ENCODE data around the gene KCNIP3.
"Not testable (repeated sequence)": the region's sequence is repeated elsewhere in the genome, so short reads cannot be mapped to it uniquely, and the experiment has no call there.

KCNIP3 gene

DNA sequence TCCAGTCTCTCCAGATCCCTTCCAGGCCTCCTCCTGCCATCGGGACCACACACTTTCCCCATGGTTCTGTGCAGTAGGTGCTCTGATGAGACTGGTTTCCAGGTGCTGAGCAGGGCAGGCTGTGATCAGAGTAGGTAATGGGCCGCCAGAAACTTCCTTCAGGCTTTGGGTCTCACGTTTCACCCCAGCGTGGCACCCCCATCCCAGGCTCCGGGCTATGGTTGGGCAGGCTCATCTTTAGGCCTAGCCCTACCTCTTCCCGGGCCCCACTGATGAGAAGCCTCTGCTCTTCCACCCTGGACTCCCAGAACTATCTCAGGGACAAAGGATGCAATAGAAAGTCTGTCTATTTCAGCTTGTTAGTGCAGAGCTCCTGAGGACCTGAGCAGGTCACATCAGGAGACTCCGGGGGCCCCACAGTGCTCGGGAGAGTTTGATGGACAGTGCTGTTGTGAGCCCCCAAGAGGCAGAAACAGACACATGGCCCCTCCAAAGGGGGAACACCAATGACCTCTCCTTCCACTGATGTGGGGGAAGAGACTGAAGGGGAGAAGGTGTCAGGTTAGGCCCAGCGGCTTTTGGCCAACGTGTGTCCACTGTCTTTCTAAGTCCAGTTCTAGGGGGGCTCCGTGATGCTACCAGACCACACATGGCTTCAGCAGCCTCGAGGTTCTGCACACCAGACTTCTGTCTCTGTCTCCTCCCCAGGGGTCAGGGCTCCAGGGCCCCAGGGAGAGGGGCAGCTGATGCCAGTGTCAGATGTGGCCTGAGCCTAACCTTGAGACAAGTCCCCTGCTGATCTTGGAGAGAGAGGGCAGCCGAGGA is 28.7 kb upstream of the KCNIP3 start:
- no peak overlapping the region for H3K27ac ChIP-seq (ENCODE audit: low read depth, low read length, severe bottlenecking)
- no peak overlapping the region for H3K4me3 ChIP-seq (ENCODE audit: extremely low read depth, insufficient read depth, low read length, poor library complexity, severe bottlenecking)
- no peaks in the 10 kb centered on the region for H3K36me3 ChIP-seq (ENCODE audit: control insufficient read depth, insufficient read depth, low read length)
- H3K4me1 ChIP-seq (ENCODE audit: control insufficient read depth, insufficient read depth, low read length, poor library complexity, severe bottlenecking): no peaks in the 10 kb centered on the region
- no peaks in the 10 kb centered on the region for H3K9me3 ChIP-seq (ENCODE audit: control insufficient read depth, low read length)
- WGBS, 2 experiments (ENCODE audit: insufficient coverage in 2 of 2): 82 to 87% methylated on average over 5 to 11 of the region's 13 CpGs

DNA sequence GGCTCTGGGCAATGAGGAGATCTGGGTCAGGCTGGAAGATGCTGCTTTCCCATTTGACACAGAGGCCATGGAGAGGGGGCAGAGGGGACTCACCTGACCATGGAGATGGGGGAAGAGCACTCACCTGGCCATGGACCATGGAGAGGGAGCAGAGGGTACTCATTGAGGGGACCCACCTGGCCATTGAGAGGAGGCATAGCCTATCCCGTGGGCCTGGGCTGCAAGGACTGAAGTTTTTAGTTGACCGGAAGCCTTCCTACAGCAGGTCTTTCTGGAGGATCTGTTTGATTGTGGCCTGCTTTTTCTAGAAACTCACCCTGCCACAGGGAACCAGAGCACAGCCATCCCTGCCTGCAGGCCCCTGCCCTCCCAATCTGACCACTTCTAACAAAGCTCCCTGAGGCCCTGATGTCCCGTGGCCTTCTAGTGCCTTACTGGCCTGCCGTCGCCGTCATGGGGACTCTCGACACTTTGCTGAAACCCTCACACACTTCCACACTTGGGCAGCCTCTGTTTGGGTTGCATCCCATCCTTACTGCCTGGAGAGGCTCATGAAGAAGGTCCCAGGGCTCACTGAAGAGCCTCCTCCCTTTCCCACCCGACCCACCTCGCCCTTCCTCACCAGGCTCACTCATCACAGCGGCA is 28.0 kb upstream of the KCNIP3 start:
- Histone ChIP-seq H3K27ac (ENCODE audit: low read depth, low read length, severe bottlenecking) (no peak overlapping the region), H3K4me3 (ENCODE audit: extremely low read depth, insufficient read depth, low read length, poor library complexity, severe bottlenecking) (no peak overlapping the region), H3K9me3 (ENCODE audit: control insufficient read depth, low read length) (no peaks in the 10 kb centered on the region), H3K36me3 (ENCODE audit: control insufficient read depth, insufficient read depth, low read length) (no peaks in the 10 kb centered on the region), H3K4me1 (ENCODE audit: control insufficient read depth, insufficient read depth, low read length, poor library complexity, severe bottlenecking) (no peaks in the 10 kb centered on the region)
- WGBS, 2 experiments (ENCODE audit: insufficient coverage in 2 of 2): 89 to 91% methylated on average over 7 of the region's 10 CpGs

DNA sequence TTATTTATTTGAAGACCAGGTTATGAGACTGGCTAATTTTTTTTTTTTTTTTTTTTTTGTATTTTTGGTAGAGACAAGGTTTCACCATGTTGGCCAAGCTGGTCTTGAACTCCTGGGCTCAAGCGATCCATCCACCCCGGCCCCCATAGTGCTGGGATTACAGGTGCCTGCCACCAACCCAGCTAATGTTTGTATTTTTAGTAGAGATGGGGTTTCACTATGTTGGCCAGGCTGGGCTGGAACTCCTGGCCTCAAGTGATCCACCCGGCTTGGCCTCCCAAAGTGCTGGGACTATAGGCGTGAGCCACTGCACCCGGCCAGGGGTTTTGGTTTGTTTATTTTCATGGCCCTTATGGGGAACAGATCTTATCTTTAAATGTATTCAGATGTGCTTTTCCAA is 27.4 kb upstream of the KCNIP3 start:
- H3K36me3 ChIP-seq (ENCODE audit: control insufficient read depth, insufficient read depth, low read length): not testable (repeated sequence)

DNA sequence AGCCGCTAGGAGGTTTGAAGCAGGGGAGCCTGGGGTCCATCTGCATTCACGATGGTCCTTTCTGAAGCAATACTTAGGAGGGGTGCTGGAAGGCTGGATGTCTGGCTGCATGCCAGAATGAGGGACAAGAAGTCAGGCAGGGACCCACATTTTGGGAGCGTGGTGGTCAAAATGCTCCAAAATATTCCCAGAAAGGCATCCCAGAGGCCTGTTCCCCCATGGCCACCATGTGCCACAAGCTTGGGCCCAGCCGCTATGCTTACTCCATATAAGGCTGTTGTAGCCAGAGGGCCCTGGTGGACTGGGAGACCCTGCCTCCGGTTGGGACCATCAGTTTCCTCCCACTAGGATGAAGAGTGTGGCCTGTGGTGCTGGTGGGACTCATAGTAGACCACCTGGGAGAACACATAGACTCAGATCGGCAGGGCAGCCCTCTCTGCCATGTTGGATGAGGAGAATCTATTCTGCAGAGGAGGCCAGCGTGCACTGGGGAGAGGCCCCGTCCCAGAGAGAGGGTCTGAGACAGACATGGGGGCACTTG is 26.5 kb upstream of the KCNIP3 start:
- no peaks in the 10 kb centered on the region for H3K4me1 ChIP-seq (ENCODE audit: control insufficient read depth, insufficient read depth, low read length, poor library complexity, severe bottlenecking)
- H3K4me3 ChIP-seq (ENCODE audit: extremely low read depth, insufficient read depth, low read length, poor library complexity, severe bottlenecking): no peak overlapping the region
- H3K9me3 ChIP-seq (ENCODE audit: control insufficient read depth, low read length): no peaks in the 10 kb centered on the region
- H3K27ac ChIP-seq (ENCODE audit: low read depth, low read length, severe bottlenecking): no peak overlapping the region
- no peaks in the 10 kb centered on the region for H3K36me3 ChIP-seq (ENCODE audit: control insufficient read depth, insufficient read depth, low read length)
- 87 to 93% methylated on average over 7 to 8 of the region's 8 CpGs for WGBS, 2 experiments (ENCODE audit: insufficient coverage in 2 of 2)

More for the DNA sequence above, 27.4 kb upstream of the KCNIP3 start:
- H3K27ac ChIP-seq (ENCODE audit: low read depth, low read length, severe bottlenecking); H3K4me1 ChIP-seq (ENCODE audit: control insufficient read depth, insufficient read depth, low read length, poor library complexity, severe bottlenecking); H3K4me3 ChIP-seq (ENCODE audit: extremely low read depth, insufficient read depth, low read length, poor library complexity, severe bottlenecking); H3K9me3 ChIP-seq (ENCODE audit: control insufficient read depth, low read length): not testable (repeated sequence)
- 80 to 85% methylated on average over 2 to 5 of the region's 5 CpGs for WGBS, 2 experiments (ENCODE audit: insufficient coverage in 2 of 2)

DNA sequence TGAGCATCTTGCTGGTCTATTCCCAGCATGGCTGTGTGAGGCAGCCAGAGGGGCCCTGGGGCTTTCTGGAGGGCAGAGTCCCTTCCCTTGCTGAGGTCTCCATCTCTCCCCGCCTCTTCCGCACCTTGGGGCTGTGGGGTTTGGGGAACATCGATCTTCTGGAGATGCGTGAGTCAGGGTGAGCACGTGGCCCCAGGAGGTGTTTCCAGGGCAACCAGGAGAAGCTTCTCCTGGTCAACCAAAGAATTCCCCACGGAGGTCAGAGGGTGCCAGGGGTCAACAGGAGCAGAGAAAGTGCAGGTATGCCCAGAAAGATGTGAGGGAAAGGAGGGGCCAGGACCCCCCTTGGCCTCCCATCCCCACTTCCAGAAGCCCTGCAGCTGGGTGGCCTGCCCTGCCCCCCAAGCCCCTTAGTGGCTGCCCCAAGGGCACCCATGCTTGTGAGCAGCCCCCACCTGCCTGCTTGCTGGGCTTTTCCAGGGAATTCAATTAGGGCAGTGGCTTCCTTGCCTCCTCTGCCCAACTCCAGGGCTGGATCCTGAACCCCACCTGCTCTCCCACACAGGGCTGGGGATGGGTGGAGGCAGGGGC is 25.7 kb upstream of the KCNIP3 start:
- Histone ChIP-seq H3K4me3 (ENCODE audit: extremely low read depth, insufficient read depth, low read length, poor library complexity, severe bottlenecking) (no peak overlapping the region), H3K9me3 (ENCODE audit: control insufficient read depth, low read length) (no peaks in the 10 kb centered on the region), H3K4me1 (ENCODE audit: control insufficient read depth, insufficient read depth, low read length, poor library complexity, severe bottlenecking) (no peaks in the 10 kb centered on the region), H3K36me3 (ENCODE audit: control insufficient read depth, insufficient read depth, low read length) (no peaks in the 10 kb centered on the region), H3K27ac (ENCODE audit: low read depth, low read length, severe bottlenecking) (no peak overlapping the region)
- WGBS, 2 experiments (ENCODE audit: insufficient coverage in 2 of 2): 67 to 90% methylated on average over 3 to 4 of the region's 6 CpGs

DNA sequence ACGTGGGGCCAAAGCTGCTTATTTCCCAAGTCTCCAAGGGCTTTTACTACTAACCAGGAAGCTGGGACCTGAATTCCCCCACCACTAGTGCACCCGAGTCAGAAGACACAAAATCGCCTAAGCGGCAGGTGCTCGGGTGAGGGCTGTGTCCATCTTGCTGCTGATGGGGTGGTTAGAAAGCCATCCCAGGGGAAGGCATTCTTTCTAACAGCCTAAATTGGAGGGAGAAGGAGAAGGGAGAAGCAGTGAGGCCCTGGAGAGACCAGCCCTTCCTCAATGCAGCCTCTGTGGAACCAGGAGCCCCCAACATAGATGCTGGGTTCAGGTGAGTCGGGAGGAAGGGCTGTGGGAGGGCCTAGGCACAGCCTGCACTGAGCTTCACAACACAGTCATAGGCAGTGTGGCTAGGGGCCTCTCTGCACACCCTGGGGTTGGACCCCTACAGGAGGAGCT is 24.8 kb upstream of the KCNIP3 start:
- no peaks in the 10 kb centered on the region for H3K9me3 ChIP-seq (ENCODE audit: control insufficient read depth, low read length)
- WGBS, 2 experiments (ENCODE audit: insufficient coverage in 2 of 2): 85 to 88% methylated on average over 1 to 2 of the region's 6 CpGs
- H3K27ac ChIP-seq (ENCODE audit: low read depth, low read length, severe bottlenecking): no peak overlapping the region
- H3K36me3 ChIP-seq (ENCODE audit: control insufficient read depth, insufficient read depth, low read length): no peaks in the 10 kb centered on the region
- no peak overlapping the region for H3K4me3 ChIP-seq (ENCODE audit: extremely low read depth, insufficient read depth, low read length, poor library complexity, severe bottlenecking)
- H3K4me1 ChIP-seq (ENCODE audit: control insufficient read depth, insufficient read depth, low read length, poor library complexity, severe bottlenecking): no peaks in the 10 kb centered on the region

DNA sequence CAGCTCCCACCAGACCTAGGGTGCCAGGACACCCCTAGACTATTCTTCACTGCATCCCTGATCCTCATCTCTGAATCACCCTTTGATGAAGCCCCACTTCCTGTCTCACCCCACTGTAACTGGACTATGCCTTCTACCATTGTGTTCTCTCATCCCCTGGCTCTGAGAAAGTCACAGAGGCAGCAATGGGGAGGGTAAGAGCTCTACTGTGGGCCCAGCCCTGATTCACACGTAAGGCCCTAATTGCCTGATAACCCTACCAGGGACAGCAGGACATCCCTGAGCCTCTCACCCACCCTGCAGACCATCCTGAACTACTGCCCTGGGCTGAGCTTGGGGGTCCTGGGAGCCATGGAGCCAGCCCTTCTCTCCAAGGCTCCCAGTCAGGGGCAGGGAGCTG is 24.4 kb upstream of the KCNIP3 start:
- no peak overlapping the region for H3K27ac ChIP-seq (ENCODE audit: low read depth, low read length, severe bottlenecking)
- WGBS, 2 experiments (ENCODE audit: insufficient coverage in 2 of 2): 83% methylated on average over 1 of the region's 1 CpG; no CpG with 5 or more reads in 1 of the 2 experiments
- H3K4me1 ChIP-seq (ENCODE audit: control insufficient read depth, insufficient read depth, low read length, poor library complexity, severe bottlenecking): no peaks in the 10 kb centered on the region
- no peak overlapping the region for H3K4me3 ChIP-seq (ENCODE audit: extremely low read depth, insufficient read depth, low read length, poor library complexity, severe bottlenecking)
- H3K36me3 ChIP-seq (ENCODE audit: control insufficient read depth, insufficient read depth, low read length): no peaks in the 10 kb centered on the region
- H3K9me3 ChIP-seq (ENCODE audit: control insufficient read depth, low read length): no peaks in the 10 kb centered on the region

DNA sequence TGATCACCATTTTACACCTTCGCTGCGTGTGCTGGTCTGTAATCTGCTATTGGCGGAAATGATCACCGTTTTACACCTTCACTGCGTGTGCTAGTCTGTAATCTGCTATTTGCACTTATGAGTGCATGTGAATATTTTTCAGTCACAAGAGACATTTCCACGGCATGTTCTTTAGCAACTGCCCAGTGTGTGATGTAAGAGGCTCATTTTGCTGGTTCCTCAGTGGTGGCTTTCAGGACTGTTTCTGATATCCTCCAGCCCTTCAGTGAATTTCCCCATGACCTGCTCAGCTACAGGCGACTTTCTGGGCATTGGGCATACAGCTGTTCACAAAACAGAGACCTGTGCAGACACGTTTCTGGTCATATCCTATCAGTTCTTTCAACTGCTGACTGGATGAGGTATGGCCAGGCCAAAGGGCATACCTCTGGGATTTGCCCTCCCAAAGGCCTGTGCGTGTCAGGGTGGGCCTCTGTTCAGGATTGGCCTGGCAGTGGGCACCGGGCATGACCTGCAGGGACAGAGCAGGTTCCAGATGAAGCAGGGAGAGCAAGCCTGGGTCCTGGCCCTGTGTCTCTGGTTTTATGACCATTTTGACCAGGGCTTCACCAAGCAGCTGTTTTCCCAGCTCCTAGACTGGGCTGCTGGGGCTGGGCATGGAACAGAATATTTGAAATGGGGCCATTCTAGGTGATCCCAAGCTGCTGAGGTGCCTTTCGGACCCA is 23.4 kb upstream of the KCNIP3 start:
- H3K9me3 ChIP-seq (ENCODE audit: control insufficient read depth, low read length): no peaks in the 10 kb centered on the region
- H3K4me1 ChIP-seq (ENCODE audit: control insufficient read depth, insufficient read depth, low read length, poor library complexity, severe bottlenecking): no peaks in the 10 kb centered on the region
- no peak overlapping the region for H3K4me3 ChIP-seq (ENCODE audit: extremely low read depth, insufficient read depth, low read length, poor library complexity, severe bottlenecking)
- no peak overlapping the region for H3K27ac ChIP-seq (ENCODE audit: low read depth, low read length, severe bottlenecking)
- H3K36me3 ChIP-seq (ENCODE audit: control insufficient read depth, insufficient read depth, low read length): no peaks in the 10 kb centered on the region
- WGBS, 2 experiments (ENCODE audit: insufficient coverage in 2 of 2): 89 to 90% methylated on average over 9 to 11 of the region's 11 CpGs

DNA sequence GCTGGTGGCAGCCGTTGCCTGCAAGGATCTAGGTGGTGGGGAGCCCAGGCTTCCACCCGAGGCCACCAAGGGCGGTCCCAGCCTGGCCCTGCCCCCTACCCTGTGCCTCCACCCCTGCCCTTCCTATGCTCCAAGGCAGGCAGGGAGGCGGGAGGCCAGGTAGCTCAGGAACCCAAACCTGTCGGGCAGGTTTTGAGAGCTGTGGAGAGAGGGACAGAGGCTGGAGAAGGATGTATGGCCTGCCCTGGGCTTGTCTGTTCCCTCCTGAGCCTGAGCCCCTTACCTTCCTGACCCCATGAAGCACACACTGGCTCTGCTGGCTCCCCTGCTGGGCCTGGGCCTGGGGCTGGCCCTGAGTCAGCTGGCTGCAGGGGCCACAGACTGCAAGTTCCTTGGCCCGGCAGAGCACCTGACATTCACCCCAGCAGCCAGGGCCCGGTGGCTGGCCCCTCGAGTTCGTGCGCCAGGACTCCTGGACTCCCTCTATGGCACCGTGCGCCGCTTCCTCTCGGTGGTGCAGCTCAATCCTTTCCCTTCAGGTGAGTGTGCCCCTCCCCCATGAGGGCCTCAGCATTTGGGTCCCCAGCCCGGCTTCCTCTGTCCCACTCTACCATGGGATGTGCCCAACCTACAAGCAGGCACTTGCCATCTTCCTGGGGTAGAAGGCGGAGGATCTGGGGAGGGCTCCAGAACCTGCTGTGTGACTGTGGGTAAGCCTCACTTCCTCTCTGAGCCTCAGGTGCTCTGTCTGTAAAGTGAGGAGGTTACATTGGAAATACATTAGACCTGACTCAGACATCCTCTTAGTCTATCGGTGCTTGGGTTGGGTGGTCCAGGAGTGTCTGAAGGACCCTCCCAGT is 22.6 kb upstream of the KCNIP3 start, which contains the start of gene PROM2:
TSS of gene PROM2 (plus strand) at position 159 of the 860 bp plus-strand sequence. CDS start at position 296, 137 bp downstream.
- H3K27ac ChIP-seq (ENCODE audit: low read depth, low read length, severe bottlenecking): no peak within 1 kb of the TSS
- H3K9me3 ChIP-seq (ENCODE audit: control insufficient read depth, low read length): no peaks in the 10 kb centered on the region
- no peaks in the 10 kb centered on the region for H3K36me3 ChIP-seq (ENCODE audit: control insufficient read depth, insufficient read depth, low read length)
- H3K4me1 ChIP-seq (ENCODE audit: control insufficient read depth, insufficient read depth, low read length, poor library complexity, severe bottlenecking): no peaks in the 10 kb centered on the region
- no peak within 1 kb of the TSS for H3K4me3 ChIP-seq (ENCODE audit: extremely low read depth, insufficient read depth, low read length, poor library complexity, severe bottlenecking)
- WGBS, 2 experiments (ENCODE audit: insufficient coverage in 2 of 2): 79 to 82% methylated on average over 12 to 14 of the region's 17 CpGs

Measured in mesodermal cell (in vitro differentiated cells).